HG03175 (cell line): ENCODE measurements around the gene ARHGAP33.

Experiments used
- ATAC-seq: cut with Tn5 transposase; IDR thresholded peaks from one replicate; pipeline ENCODE4 v1.9.1; 2021; ENCODE audit warnings: mild to moderate bottlenecking, moderate library complexity; ENCODE audit not compliant: unreplicated experiment

ARHGAP33 gene

GRCh38 chr19:35739275-35740107, 35.9 kb upstream of the ARHGAP33 start:
- no peak for ATAC-seq

GRCh38 chr19:35740108-35740422, 35.3 kb upstream of the ARHGAP33 start:
- peak; percentile 13 for ATAC-seq

GRCh38 chr19:35740423-35741202, 34.8 kb upstream of the ARHGAP33 start:
- peak; percentile 55 for ATAC-seq

- ATAC-seq: no peak
Observed at GRCh38 chr19:35741203-35741515, 34.2 kb upstream of the ARHGAP33 start.

DNA sequence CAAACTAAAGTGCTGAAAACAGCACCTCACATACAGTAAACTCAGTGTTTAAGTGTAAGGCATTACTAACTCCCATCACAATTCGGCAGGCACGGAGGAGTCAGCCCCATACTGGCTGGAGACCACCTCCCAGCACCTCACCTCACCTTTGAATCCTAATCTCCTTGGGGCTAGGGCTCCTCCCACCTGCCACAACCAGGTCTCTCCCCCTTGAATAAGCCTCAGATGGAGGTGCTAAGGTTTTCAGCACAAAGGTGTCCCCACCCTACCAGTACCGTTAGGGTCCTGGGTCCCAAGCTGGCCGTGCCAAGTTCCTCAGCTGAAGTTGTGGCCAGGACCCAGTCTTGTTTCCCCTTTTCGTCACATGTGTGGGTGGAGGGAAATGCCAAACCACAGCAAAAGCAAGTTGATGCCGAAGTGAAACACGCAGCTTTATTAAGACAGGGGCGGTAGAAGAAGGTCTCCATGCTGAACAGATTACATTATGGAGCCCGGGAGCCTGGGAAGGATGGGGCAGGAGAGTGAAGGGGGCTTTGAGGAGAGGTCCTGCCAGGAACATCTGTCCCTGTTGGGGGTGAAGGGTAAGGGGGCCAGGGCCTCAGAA, 33.1 kb upstream of the ARHGAP33 start, which contains the start of gene IGFLR1:
Gene IGFLR1 (minus strand): TSS at position 332 of the 604 bp plus-strand sequence. CDS start 1,272 bp downstream, outside the sequence.
- ATAC-seq: no peak

DNA sequence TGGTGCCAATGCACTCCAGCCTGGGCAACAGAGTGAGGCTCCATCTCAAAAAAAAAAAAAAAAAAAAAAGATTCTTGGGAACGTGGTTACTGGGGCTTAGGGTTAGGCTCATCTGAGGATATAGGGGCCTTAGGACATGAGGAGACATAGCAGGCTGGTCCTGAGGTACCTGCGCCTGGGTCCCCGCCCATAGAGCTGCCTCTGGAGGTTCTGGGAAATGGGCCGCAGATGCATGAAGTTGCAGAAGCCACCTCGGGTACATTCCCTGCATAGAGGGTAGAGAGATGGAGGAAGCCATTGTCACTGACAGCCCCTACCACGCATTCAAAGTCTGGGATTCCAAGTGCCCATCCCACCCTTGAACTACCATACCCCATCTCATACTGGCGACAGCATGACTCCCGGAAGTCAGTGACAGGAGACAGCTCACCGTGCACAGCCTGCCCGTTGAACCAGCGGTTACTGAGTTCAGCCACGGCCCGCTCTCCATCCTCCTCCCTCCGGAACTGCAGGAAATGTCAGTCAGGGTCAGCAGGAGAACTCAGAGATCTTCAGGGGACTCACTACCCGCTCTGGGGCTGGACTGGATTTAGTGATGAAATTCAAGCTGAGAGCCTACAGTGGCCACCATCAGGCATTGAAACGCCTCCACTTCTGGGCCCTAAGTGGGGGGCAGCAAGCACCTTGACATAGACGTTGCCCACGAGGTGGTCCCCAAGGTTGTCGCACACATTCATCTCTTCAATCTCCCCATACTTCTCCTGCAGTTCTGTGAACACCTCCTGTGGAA, 31.5 kb upstream of the ARHGAP33 start:
- ATAC-seq: no peak

GRCh38 chr19:35744430-35745327, 30.7 kb upstream of the ARHGAP33 start:
- peak; percentile 35 for ATAC-seq

DNA sequence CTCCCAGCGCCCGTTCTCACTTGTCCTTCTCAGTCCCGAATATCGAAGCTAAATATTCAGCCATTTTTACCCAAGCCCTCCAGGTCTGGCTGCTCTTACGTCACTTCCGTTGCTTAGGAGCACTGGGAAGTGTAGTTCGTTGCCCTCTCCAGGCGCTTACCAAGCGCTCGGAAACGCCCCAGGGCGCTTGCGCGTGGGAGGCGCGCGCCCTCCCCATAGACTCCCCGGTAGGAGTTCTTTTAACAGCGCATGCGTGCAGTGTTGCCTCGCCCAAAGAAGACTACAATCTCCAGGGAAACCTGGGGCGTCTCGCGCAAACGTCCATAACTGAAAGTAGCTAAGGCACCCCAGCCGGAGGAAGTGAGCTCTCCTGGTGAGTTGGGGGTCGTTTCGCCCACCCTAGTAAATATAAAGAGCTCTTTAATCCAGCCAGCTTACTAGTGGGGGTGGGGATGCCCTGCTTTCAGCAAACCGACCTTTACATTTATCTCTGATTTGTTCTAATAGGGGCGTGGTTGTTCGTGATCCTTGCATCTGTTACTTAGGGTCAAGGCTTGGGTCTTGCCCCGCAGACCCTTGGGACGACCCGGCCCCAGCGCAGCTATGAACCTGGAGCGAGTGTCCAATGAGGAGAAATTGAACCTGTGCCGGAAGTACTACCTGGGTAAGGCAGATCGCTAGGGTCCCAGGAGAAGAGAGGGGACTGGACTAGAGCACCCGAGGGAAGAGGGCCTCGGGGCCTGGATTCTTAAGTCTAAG, 29.9 kb upstream of the ARHGAP33 start, which contains the start of the genes PSENEN and U2AF1L4:
Gene PSENEN (plus strand): TSS at position 324 of the 759 bp plus-strand sequence. CDS start 280 bp downstream, at position 604.
Gene U2AF1L4 (minus strand): TSS at position 91 of the 759 bp plus-strand sequence. CDS start 27 bp downstream, at position 64.
- peak; percentile 46 for ATAC-seq

DNA sequence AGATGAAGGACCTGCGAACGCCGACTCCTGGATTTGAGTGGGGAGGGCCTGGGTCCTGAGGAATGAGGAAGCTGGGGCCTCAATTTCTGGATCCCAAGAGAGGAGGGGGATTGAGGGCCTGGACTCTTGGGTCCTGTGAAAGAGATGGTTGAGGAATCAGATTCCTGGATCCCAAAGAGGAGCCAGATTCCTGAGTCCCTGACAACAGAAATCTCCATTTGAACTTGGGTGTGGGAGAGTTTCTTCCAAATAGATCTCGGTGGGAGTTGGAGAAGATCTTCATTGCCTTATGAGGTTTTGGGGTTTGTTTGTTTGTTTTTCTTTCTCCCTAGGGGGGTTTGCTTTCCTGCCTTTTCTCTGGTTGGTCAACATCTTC, 29.3 kb upstream of the ARHGAP33 start:
- no peak for ATAC-seq

DNA sequence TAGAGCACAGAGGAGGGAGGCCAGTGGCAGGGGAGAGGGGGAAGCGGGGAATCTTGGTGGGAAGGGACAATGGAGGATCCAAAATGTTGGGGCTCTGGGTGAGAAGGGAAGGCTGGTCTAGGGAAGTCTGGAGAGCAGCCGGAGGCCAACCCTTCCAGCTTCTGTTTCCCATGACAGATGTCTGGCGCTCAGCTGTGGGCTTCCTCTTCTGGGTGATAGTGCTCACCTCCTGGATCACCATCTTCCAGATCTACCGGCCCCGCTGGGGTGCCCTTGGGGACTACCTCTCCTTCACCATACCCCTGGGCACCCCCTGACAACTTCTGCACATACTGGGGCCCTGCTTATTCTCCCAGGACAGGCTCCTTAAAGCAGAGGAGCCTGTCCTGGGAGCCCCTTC, 28.8 kb upstream of the ARHGAP33 start:
- ATAC-seq: no peak

GRCh38 chr19:35748106-35749020, 27.0 kb upstream of the ARHGAP33 start, which contains the start of gene LIN37:
Gene LIN37 (plus strand): TSS chr19:35748576. CDS start chr19:35748725, 149 bp downstream.
- peak; percentile 72 for ATAC-seq

DNA sequence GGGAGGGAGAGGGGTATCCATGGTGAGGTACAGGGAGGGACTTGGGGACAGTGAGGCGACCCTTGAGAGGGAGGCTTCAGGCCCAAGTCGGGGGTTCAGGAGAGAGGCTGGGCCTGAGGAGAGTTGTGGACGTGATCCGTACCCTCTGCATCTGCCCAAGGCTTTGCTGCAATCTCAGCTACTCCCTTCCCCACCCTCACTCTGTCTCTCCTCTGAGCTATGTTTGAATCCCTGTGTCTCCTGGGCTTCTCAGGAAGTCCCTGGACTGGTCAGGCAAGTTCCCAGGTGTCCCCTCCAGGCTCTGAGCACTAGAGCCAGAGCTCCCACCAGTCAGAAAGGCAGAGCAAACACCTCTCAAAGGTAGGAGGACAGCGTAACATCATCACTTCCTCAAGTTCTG, 25.2 kb upstream of the ARHGAP33 start:
- ATAC-seq: no peak

GRCh38 chr19:35751839-35752745, 23.3 kb upstream of the ARHGAP33 start:
- ATAC-seq: no peak

DNA sequence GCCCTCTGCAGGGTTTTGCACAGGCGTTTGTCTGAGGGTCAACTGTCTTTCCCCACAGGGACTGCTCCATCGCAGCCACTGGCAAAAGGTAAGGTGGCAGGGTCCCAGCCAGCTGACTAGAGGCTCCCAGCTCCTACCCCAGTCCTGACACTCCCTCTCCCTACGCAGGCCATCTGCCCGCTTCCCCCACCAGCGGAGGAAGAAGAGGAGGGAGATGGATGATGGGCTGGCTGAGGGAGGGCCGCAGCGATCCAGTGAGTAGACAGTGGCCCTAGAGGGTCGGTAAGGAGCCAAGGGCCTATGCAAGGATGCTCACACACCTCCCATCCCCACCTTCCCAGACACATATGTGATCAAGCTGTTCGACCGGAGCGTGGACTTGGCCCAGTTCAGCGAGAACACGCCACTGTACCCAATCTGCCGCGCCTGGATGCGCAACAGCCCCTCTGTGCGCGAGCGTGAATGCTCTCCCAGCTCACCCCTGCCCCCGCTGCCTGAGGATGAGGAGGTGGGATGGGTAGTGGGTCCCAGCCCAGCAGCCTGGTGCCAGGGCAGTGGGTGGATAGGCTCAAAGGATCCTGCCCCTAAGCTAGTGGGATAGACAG, 22.5 kb upstream of the ARHGAP33 start:
- no peak for ATAC-seq

DNA sequence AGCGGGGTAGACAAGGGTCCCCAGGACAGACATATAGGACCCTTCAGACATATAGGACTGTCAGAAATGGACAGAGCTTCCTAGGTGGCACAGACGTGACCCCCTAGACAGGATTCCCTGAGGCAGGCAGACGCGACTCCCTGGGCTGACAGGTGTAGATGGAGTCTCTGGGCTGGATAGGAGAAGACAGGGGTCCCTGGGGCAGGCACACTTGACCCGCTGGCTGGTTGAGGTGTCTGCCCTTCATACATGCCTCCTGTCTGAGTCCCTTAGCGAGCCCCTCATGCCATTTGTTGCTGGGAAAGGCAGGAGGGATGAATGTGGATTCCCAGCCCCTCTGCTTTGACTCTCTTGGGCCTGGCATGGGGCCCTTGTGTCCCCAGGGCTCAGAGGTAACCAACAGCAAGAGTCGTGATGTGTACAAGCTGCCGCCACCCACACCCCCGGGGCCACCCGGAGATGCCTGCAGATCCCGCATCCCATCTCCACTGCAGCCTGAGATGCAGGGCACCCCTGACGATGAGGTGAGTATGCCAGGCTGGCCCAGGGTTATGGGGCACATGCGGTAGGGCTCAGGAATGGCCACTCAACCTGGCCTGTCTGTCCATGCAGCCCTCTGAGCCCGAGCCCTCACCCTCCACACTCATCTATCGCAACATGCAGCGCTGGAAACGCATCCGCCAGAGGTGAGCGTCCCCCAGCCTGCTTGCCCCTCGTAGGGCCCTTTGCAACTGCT, 21.6 kb upstream of the ARHGAP33 start:
- ATAC-seq: no peak
